Activated naive CD8-positive, alpha-beta T cell treated with anti-CD3 and anti-CD28 coated beads, Interleukin-2, amount 50 U/mL, for 24 hours (primary cell): Measurements from ENCODE around the gene ECT2.
"Not testable (repeated sequence)": the region's sequence is repeated elsewhere in the genome, so short reads cannot be mapped to it uniquely, and the experiment has no call there.

Source experiments
- ATAC-seq: fragments of 150-1000 bp; cut with Tn5 transposase; one replicate; pipeline ENCODE4 v1.10.0; 2021
- DNase-seq: peaks from one replicate; pipeline ENCODE4 v3.0.0; 2021
- H3K27ac Mint-ChIP-seq: one replicate; pipeline ENCODE4 v1.8.0; 2021; ENCODE audit warnings: mild to moderate bottlenecking, mixed read lengths
- H3K27me3 Mint-ChIP-seq: one replicate; pipeline ENCODE4 v1.8.0; 2021; ENCODE audit warnings: mixed read lengths
- H3K36me3 Mint-ChIP-seq: one replicate; pipeline ENCODE4 v1.8.0; 2021; ENCODE audit warnings: low read depth, mixed read lengths
- H3K4me1 Mint-ChIP-seq: one replicate; pipeline ENCODE4 v1.8.0; 2021; ENCODE audit warnings: mixed read lengths
- H3K4me3 Mint-ChIP-seq: one replicate; pipeline ENCODE4 v1.8.0; 2021; ENCODE audit warnings: mild to moderate bottlenecking, moderate library complexity, mixed read lengths
- H3K9me3 Mint-ChIP-seq: one replicate; pipeline ENCODE4 v1.8.0; 2021; ENCODE audit warnings: mixed read lengths

ECT2 gene

GRCh38 chr3:172711454-172711795 is 39.1 kb upstream of the ECT2 start:
- no peaks in the 10 kb centered on the region for H3K36me3 Mint-ChIP-seq
- no peaks in the 10 kb centered on the region for H3K9me3 Mint-ChIP-seq
- peak overlapping the region; percentile 55 for H3K27ac Mint-ChIP-seq
- H3K27me3 Mint-ChIP-seq, result no peaks in the 10 kb centered on the region
- H3K4me1 Mint-ChIP-seq, result peaks cover 25% of the 10 kb centered on the region
- ATAC-seq, result no peak
- H3K4me3 Mint-ChIP-seq, result peak overlapping the region; percentile 93
- no peak for DNase-seq

GRCh38 chr3:172713316-172713715 is 37.2 kb upstream of the ECT2 start:
- Mint-ChIP-seq H3K4me3 (no peak overlapping the region), H3K36me3 (no peaks in the 10 kb centered on the region), H3K4me1 (peaks cover 25% of the 10 kb centered on the region), H3K27ac (no peak overlapping the region), H3K9me3 (no peaks in the 10 kb centered on the region), H3K27me3 (no peaks in the 10 kb centered on the region)
- DNase-seq, result no peak
- no peak for ATAC-seq

GRCh38 chr3:172716476-172716875 is 34.0 kb upstream of the ECT2 start:
- DNase-seq, result no peak
- H3K4me3 Mint-ChIP-seq, result no peak overlapping the region
- peaks cover 5% of the 10 kb centered on the region for H3K9me3 Mint-ChIP-seq
- H3K36me3 Mint-ChIP-seq, result no peaks in the 10 kb centered on the region
- H3K27me3 Mint-ChIP-seq, result peaks cover 3% of the 10 kb centered on the region
- no peak for ATAC-seq
- no peak overlapping the region for H3K27ac Mint-ChIP-seq
- no peaks in the 10 kb centered on the region for H3K4me1 Mint-ChIP-seq

- H3K36me3 Mint-ChIP-seq, result no peaks in the 10 kb centered on the region
- no peak for DNase-seq
- no peak overlapping the region for H3K27ac Mint-ChIP-seq
- peak; percentile 43 for ATAC-seq
- no peaks in the 10 kb centered on the region for H3K4me1 Mint-ChIP-seq
- H3K27me3 Mint-ChIP-seq, result peaks cover 3% of the 10 kb centered on the region
- no peak overlapping the region for H3K4me3 Mint-ChIP-seq
- peaks cover 5% of the 10 kb centered on the region for H3K9me3 Mint-ChIP-seq
Observed at GRCh38 chr3:172717493-172718088, 32.9 kb upstream of the ECT2 start.

GRCh38 chr3:172722536-172723040 is 27.9 kb upstream of the ECT2 start:
- not testable (repeated sequence) for H3K27ac Mint-ChIP-seq, H3K27me3 Mint-ChIP-seq

GRCh38 chr3:172726380-172726779 is 24.1 kb upstream of the ECT2 start:
- H3K27me3 Mint-ChIP-seq, result peaks cover 3% of the 10 kb centered on the region
- H3K9me3 Mint-ChIP-seq, result peaks cover 11% of the 10 kb centered on the region
- H3K4me3 Mint-ChIP-seq, result no peak overlapping the region
- H3K4me1 Mint-ChIP-seq, result no peaks in the 10 kb centered on the region
- H3K27ac Mint-ChIP-seq, result no peak overlapping the region
- ATAC-seq (no peak), DNase-seq (no peak)
- H3K36me3 Mint-ChIP-seq, result no peaks in the 10 kb centered on the region

More at GRCh38 chr3:172722536-172723040, 27.9 kb upstream of the ECT2 start:
- H3K9me3 Mint-ChIP-seq, result peaks cover 15% of the 10 kb centered on the region
- DNase-seq, H3K4me1 Mint-ChIP-seq, H3K36me3 Mint-ChIP-seq, H3K4me3 Mint-ChIP-seq, ATAC-seq: not testable (repeated sequence)

- no peak for ATAC-seq
- Mint-ChIP-seq H3K27ac (no peak overlapping the region), H3K9me3 (no peaks in the 10 kb centered on the region), H3K4me3 (no peak overlapping the region), H3K4me1 (no peaks in the 10 kb centered on the region), H3K36me3 (no peaks in the 10 kb centered on the region), H3K27me3 (no peaks in the 10 kb centered on the region)
- no peak for DNase-seq
Observed at GRCh38 chr3:172735014-172735413, 15.5 kb upstream of the ECT2 start.

- H3K9me3 Mint-ChIP-seq, result no peaks in the 10 kb centered on the region
- H3K36me3 Mint-ChIP-seq, result no peaks in the 10 kb centered on the region
- no peak overlapping the region for H3K4me3 Mint-ChIP-seq
- H3K4me1 Mint-ChIP-seq, result no peaks in the 10 kb centered on the region
- DNase-seq (no peak), ATAC-seq (no peak)
- no peak overlapping the region for H3K27ac Mint-ChIP-seq
- H3K27me3 Mint-ChIP-seq, result no peaks in the 10 kb centered on the region
Observed at GRCh38 chr3:172739462-172739861, 11.1 kb upstream of the ECT2 start.

GRCh38 chr3:172746475-172746874 is 4.1 kb upstream of the ECT2 start:
- Mint-ChIP-seq H3K4me3 (no peak overlapping the region), H3K9me3 (no peaks in the 10 kb centered on the region), H3K4me1 (peaks cover 9% of the 10 kb centered on the region), H3K36me3 (no peaks in the 10 kb centered on the region), H3K27ac (no peak overlapping the region), H3K27me3 (peaks cover 1% of the 10 kb centered on the region)
- DNase-seq (no peak), ATAC-seq (no peak)

GRCh38 chr3:172749230-172749965 is 1.1 kb upstream of the ECT2 start:
- no peak for DNase-seq
- peaks cover 1% of the 10 kb centered on the region for H3K27me3 Mint-ChIP-seq
- H3K9me3 Mint-ChIP-seq, result no peaks in the 10 kb centered on the region
- no peak overlapping the region for H3K27ac Mint-ChIP-seq
- no peak for ATAC-seq
- peaks cover 20% of the 10 kb centered on the region for H3K4me1 Mint-ChIP-seq
- peak overlapping the region; percentile 92 for H3K4me3 Mint-ChIP-seq
- peaks cover 11% of the 10 kb centered on the region for H3K36me3 Mint-ChIP-seq

GRCh38 chr3:172750069-172750367 is 508 bp upstream of the ECT2 start:
- DNase-seq (peak; percentile 3), ATAC-seq (no peak)
- H3K27ac Mint-ChIP-seq, result peak overlapping the region; percentile 95
- peaks cover 1% of the 10 kb centered on the region for H3K27me3 Mint-ChIP-seq
- H3K9me3 Mint-ChIP-seq, result no peaks in the 10 kb centered on the region
- H3K36me3 Mint-ChIP-seq, result peaks cover 15% of the 10 kb centered on the region
- peak overlapping the region; percentile 92 for H3K4me3 Mint-ChIP-seq
- peaks cover 20% of the 10 kb centered on the region for H3K4me1 Mint-ChIP-seq

- ATAC-seq (no peak), DNase-seq (no peak)
- Mint-ChIP-seq H3K4me3 (peak overlapping the region; percentile 92), H3K36me3 (peaks cover 21% of the 10 kb centered on the region), H3K9me3 (no peaks in the 10 kb centered on the region), H3K27me3 (peaks cover 1% of the 10 kb centered on the region), H3K27ac (peak overlapping the region; percentile 95), H3K4me1 (peaks cover 20% of the 10 kb centered on the region)
Observed at GRCh38 chr3:172751175-172751704, 714 bp downstream of the ECT2 start.

GRCh38 chr3:172752651-172753050 is 2.1 kb downstream of the ECT2 start:
- ATAC-seq, result no peak

GRCh38 chr3:172753125-172753524 is 2.6 kb downstream of the ECT2 start:
- H3K4me1 Mint-ChIP-seq, result peaks cover 20% of the 10 kb centered on the region
- H3K27ac Mint-ChIP-seq, result no peak overlapping the region
- no peak for DNase-seq
- H3K36me3 Mint-ChIP-seq, result peaks cover 32% of the 10 kb centered on the region
- H3K4me3 Mint-ChIP-seq, result no peak overlapping the region
- H3K27me3 Mint-ChIP-seq, result peaks cover 1% of the 10 kb centered on the region
- H3K9me3 Mint-ChIP-seq, result no peaks in the 10 kb centered on the region
- ATAC-seq, result no peak

More at GRCh38 chr3:172752651-172753050, 2.1 kb downstream of the ECT2 start:
- H3K27ac Mint-ChIP-seq, result no peak overlapping the region
- no peaks in the 10 kb centered on the region for H3K9me3 Mint-ChIP-seq
- DNase-seq, result no peak
- peaks cover 1% of the 10 kb centered on the region for H3K27me3 Mint-ChIP-seq
- H3K4me3 Mint-ChIP-seq, result peak overlapping the region; percentile 92
- H3K4me1 Mint-ChIP-seq, result peaks cover 20% of the 10 kb centered on the region
- H3K36me3 Mint-ChIP-seq, result peaks cover 28% of the 10 kb centered on the region

GRCh38 chr3:172760416-172760815 is 9.9 kb downstream of the ECT2 start:
- peaks cover 57% of the 10 kb centered on the region for H3K36me3 Mint-ChIP-seq
- not testable (repeated sequence) for H3K9me3 Mint-ChIP-seq, H3K27ac Mint-ChIP-seq, H3K4me3 Mint-ChIP-seq, DNase-seq, ATAC-seq, H3K27me3 Mint-ChIP-seq, H3K4me1 Mint-ChIP-seq
